Measurements from ENCODE around the gene TRNT1. TPM values are rescaled to one million over a fixed set of nuclear protein-coding genes. Genes with fewer than 3 reads are reported as not detected.

TRNT1 gene
- total RNA-seq, 2 experiments from 2014 or later, result 25.8 to 30.7 TPM

DNA sequence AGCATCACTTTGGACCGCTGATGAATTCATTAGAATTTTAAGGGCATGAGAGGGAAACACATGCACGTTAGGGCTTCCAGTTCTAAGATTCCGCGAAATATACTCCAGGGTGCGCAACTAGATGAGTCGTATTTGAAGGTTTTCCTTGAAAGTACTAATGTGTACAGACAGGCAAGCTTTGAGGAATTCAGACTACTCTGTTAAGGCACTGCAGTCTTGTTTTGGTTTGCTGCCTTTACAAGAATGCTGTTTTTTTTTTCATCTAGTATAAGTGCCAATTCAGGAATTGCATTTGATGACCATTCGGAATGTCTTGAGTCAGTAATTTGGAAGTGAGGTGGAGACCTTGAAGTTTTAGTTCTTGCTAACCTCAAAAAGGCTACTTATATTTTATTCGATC lies 19.1 kb downstream of the TRNT1 start:
- H3K27ac Mint-ChIP-seq, result peak overlapping the region; percentile 13
- no peaks in the 10 kb centered on the region for H3K9me3 ChIP-seq (ENCODE audit: control insufficient read depth in 1 of 2, insufficient read depth in 1 of 2, low read length in 2 of 2)
- CTCF ChIA-PET, result no interaction called here
- H3K36me3 Mint-ChIP-seq (ENCODE audit: low read depth), result peaks cover 95% of the 10 kb centered on the region
- H3K4me3 ChIP-seq (ENCODE audit: low read length), result no peak overlapping the region
- no peaks in the 10 kb centered on the region for H3K9me3 Mint-ChIP-seq
- ATAC-seq (ENCODE audit: poor library complexity), result no peak
- TF ChIP-seq, protein P1, sequence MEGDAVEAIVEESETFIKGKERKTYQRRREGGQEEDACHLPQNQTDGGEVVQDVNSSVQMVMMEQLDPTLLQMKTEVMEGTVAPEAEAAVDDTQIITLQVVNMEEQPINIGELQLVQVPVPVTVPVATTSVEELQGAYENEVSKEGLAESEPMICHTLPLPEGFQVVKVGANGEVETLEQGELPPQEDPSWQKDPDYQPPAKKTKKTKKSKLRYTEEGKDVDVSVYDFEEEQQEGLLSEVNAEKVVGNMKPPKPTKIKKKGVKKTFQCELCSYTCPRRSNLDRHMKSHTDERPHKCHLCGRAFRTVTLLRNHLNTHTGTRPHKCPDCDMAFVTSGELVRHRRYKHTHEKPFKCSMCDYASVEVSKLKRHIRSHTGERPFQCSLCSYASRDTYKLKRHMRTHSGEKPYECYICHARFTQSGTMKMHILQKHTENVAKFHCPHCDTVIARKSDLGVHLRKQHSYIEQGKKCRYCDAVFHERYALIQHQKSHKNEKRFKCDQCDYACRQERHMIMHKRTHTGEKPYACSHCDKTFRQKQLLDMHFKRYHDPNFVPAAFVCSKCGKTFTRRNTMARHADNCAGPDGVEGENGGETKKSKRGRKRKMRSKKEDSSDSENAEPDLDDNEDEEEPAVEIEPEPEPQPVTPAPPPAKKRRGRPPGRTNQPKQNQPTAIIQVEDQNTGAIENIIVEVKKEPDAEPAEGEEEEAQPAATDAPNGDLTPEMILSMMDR (IDR thresholded peaks at IDR 0.05), result no peak
- H3K4me1 ChIP-seq (ENCODE audit: insufficient read depth, low read length), result no peaks in the 10 kb centered on the region
- DNase-seq, result no peak
- POLR2A ChIA-PET, result no interaction called here
- H3K27me3 Mint-ChIP-seq, result no peaks in the 10 kb centered on the region
- H3K4me3 Mint-ChIP-seq, result no peak overlapping the region
- no peak overlapping the region for H3K27ac ChIP-seq (ENCODE audit: low read depth in 1 of 2, low read length in 2 of 2)
- peaks cover 27% of the 10 kb centered on the region for H3K4me1 Mint-ChIP-seq (ENCODE audit: low read depth)
- peaks cover 94% of the 10 kb centered on the region for H3K36me3 ChIP-seq (ENCODE audit: insufficient read depth, low read length)
- no peaks in the 10 kb centered on the region for H3K27me3 ChIP-seq (ENCODE audit: control insufficient read depth in 1 of 2, insufficient read depth in 2 of 2, low read length in 2 of 2)
- intact Hi-C loops (cut with DNase I, micrococcal nuclease), result no loop called here

DNA sequence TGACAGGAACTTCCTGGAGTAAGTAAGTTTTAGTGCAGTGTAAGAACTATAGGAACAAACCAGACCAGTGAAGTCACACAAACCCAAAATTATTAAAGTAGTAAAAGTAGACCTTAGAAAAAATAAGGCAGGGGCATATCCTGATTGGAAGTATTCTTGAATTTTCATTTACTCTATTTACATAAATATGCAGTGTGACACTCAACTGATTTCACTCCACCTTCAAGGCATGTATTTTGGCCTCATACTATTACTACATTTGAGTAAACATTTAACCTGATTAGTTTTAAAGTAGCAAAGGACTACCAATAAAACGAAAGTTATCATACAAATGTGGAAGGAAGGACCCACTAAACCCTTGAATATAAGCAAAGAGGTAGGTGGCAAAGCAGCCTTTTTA lies 22.8 kb downstream of the TRNT1 start:
- POLR2A ChIA-PET, result interaction anchor here (0.6 kb wide), 1 partner anchor 16 kb away, joined by 4 read pairs; no protein-coding TSS in a partner anchor
- H3K27ac Mint-ChIP-seq, result peak overlapping the region; percentile 85
- H3K36me3 ChIP-seq (ENCODE audit: insufficient read depth, low read length), result peaks cover 97% of the 10 kb centered on the region

DNA sequence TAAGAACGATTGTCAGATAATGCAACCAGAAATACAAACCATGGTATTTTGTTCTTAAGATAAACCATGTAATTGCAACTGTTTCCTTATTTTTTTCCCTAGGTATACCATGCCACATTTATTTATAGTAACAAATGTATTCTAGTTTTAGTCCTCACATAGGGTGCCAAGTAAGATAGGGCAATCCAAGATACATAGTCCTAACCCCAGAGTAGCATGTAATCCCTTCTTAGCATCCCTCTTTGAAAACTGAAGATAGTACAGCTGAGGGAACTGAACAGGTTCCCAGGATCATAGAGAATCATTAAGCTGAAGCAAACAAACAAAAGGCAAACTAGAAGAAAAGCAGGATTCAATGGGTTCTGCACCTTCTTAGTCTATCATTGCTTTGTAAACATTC lies 24.8 kb downstream of the TRNT1 start:
- Histone ChIP-seq H3K9me3 (ENCODE audit: control insufficient read depth in 1 of 2, insufficient read depth in 1 of 2, low read length in 2 of 2) (no peaks in the 10 kb centered on the region), H3K27me3 (ENCODE audit: control insufficient read depth in 1 of 2, insufficient read depth in 2 of 2, low read length in 2 of 2) (no peaks in the 10 kb centered on the region), H3K36me3 (ENCODE audit: insufficient read depth, low read length) (peaks cover 97% of the 10 kb centered on the region), H3K27ac (ENCODE audit: low read depth in 1 of 2, low read length in 2 of 2) (peak overlapping the region in 1 of 2 donors; percentile 16), H3K4me1 (ENCODE audit: insufficient read depth, low read length) (no peaks in the 10 kb centered on the region), H3K4me3 (ENCODE audit: low read length) (no peak overlapping the region)
- DNase-seq (no peak), ATAC-seq (ENCODE audit: poor library complexity) (no peak)
- H3K27ac Mint-ChIP-seq, result peak overlapping the region; percentile 68
- no peaks in the 10 kb centered on the region for H3K27me3 Mint-ChIP-seq
- peaks cover 56% of the 10 kb centered on the region for H3K4me1 Mint-ChIP-seq (ENCODE audit: low read depth)
- ChIA-PET CTCF (interaction anchor here (0.6 to 0.7 kb wide), 2 partner anchors 16 to 19 kb away, joined by 3 read pairs; no protein-coding TSS in a partner anchor), POLR2A (interaction anchor here (1.0 to 1.4 kb wide), 2 partner anchors 11 to 27 kb away, joined by 3 to 4 read pairs; no protein-coding TSS in a partner anchor)
- TF ChIP-seq, protein P1 (IDR thresholded peaks at IDR 0.05), result no peak
- intact Hi-C loops (cut with DNase I, micrococcal nuclease), result no loop called here
- peaks cover 95% of the 10 kb centered on the region for H3K36me3 Mint-ChIP-seq (ENCODE audit: low read depth)
- H3K4me3 Mint-ChIP-seq, result no peak overlapping the region
- no peaks in the 10 kb centered on the region for H3K9me3 Mint-ChIP-seq

More for the DNA sequence above, 22.8 kb downstream of the TRNT1 start:
- ATAC-seq (ENCODE audit: poor library complexity) (no peak), DNase-seq (no peak)
- CTCF ChIA-PET, result no interaction called here
- TF ChIP-seq, protein P1 (IDR thresholded peaks at IDR 0.05), result no peak
- Mint-ChIP-seq H3K4me1 (ENCODE audit: low read depth) (peaks cover 41% of the 10 kb centered on the region), H3K36me3 (ENCODE audit: low read depth) (peaks cover 95% of the 10 kb centered on the region), H3K9me3 (no peaks in the 10 kb centered on the region), H3K4me3 (no peak overlapping the region), H3K27me3 (no peaks in the 10 kb centered on the region)
- Histone ChIP-seq H3K4me3 (ENCODE audit: low read length) (no peak overlapping the region), H3K27me3 (ENCODE audit: control insufficient read depth in 1 of 2, insufficient read depth in 2 of 2, low read length in 2 of 2) (no peaks in the 10 kb centered on the region), H3K27ac (ENCODE audit: low read depth in 1 of 2, low read length in 2 of 2) (peak overlapping the region in 1 of 2 donors; percentile 34), H3K4me1 (ENCODE audit: insufficient read depth, low read length) (no peaks in the 10 kb centered on the region), H3K9me3 (ENCODE audit: control insufficient read depth in 1 of 2, insufficient read depth in 1 of 2, low read length in 2 of 2) (no peaks in the 10 kb centered on the region)
- intact Hi-C loops (cut with DNase I, micrococcal nuclease), result no loop called here

All from CD4-positive, alpha-beta T cell (primary cell).